Fibroblast of upper back skin (primary cell): ENCODE results near the gene CCDC33.

Experiments used
- DNase-seq: peaks from one replicate; pipeline ENCODE4 v3.0.0-alpha.2; 2013

Gene CCDC33

DNA sequence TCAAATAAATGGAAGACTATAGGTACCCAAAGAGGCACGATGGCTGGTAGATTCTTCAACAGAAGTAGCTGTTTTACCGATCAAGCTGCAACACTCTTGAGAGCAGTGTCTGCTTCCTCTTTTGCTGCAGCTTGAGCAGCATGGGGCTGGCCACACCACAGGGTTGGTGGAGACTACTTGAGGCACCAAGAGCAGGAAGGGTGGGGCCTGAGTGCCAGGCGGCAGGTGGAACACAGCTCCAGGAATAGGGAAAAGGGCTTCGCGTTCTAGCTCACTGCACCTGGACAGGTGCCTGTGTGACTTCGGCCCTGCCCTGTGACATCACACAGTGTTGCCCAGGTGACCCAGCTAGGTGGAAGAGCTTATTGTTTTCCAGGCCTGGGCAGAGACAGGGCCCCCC, at the start of gene CCDC33:
Gene CCDC33 (plus strand): TSS at position 365 of the 400 bp plus-strand sequence. CDS start 394 bp downstream, outside the sequence.
- DNase-seq, result no peak

DNA sequence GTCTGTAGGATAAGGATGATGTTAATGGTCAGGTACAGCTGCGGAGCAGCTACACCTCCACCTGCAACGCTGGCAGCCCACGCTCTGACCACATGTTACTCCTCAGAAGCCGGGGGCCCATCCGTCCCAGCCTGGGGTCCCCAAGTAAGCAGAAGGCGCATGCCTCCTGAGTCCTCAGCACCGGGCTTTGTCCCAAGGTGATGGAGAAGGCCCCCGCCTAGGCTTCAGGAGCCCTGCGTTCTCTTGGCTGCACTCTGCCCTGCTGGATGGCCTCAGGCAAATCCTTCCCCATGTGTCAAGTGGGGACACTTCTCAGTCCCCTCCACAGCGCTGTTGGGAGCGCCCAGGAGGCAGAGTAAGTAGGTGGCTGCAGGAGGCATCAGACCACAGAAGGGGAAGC, 47.9 kb upstream of the CCDC33 start:
- no peak for DNase-seq

GRCh38 chr15:74191798-74192197, 44.3 kb upstream of the CCDC33 start:
- no peak for DNase-seq

GRCh38 chr15:74192751-74193150, 43.4 kb upstream of the CCDC33 start:
- no peak for DNase-seq

- peak; percentile 92 for DNase-seq
Observed at GRCh38 chr15:74193299-74193718, 42.8 kb upstream of the CCDC33 start.

DNA sequence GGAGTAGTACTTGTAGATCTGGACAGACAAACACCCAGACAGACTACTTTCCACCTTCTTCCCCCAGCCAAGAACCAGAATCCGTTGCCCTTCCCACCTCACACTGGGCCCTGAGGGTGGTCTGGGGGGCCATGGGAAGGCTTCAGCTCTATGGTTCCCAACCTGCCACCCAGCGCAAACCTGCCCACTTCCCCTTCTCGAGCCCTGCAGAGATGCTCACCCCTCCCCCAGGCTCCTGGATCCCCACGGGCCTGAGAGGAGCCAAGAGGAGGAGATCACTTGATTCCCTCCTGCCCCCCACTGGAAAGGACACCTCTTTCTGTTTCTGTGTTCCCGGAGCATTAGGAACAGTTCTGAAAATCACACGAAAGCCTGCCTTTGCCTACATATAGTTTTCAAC, 42.2 kb upstream of the CCDC33 start:
- DNase-seq, result no peak

- DNase-seq, result no peak
Observed at GRCh38 chr15:74194572-74195559, 41.3 kb upstream of the CCDC33 start.

DNA sequence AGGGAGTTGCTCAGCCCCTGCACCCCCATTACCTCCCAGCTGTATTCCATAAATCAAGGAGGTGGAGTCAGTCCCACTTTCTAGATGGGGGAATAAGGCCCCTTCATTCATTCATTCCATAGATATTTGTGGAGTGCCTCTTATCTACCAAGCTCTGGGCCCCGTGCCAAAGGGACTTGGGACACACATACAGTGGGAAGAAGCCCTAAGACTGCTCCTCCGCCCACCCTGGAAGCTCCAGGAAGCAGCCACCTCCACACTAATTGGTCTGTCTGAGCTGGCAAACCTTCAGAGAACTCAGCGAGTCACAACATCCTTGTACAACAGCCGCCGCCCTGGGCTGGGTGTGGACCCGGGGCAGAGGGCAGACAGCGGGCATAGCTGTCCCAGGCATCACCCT, 40.0 kb upstream of the CCDC33 start:
- peak; percentile 98 for DNase-seq

DNA sequence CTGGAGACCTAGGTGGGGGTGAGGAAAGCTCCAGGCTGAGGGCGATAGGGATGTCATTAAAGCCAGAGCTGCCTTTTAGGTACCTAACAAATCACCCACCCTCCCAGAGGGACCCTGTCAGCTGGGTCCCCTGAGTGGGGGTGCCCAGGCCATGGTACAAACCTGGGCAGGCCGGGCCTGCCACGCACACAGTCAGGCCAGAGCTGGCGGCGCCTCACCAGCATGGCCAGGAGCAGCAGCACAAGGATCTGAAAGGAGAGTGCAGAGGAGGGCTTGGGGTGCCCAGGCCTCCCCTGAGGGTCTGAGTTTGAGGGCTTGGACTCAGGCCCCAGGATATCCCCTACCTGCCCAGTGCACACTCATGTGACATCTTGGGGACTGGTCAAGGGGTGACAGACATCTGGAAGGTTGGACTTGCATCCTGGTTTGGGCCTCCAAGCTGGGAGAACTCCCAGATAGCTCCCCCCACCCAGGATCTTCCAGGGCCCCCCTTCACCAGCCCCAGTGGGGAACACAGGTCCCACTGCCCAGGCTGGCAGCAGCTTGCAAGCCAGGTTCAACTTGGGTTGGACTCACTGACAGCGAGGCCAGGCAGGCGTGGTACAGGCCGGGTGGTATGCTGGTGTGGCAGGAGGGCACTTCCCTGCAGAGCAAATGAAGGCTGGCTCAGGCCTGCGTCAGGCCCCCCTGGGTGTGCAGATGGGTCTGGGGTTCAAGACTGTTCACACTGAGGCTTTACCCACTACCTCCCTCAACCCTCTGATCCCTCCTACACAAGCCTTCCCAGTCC, 38.8 kb upstream of the CCDC33 start:
- no peak for DNase-seq

GRCh38 chr15:74199297-74199652, 36.9 kb upstream of the CCDC33 start:
- DNase-seq, result no peak

DNA sequence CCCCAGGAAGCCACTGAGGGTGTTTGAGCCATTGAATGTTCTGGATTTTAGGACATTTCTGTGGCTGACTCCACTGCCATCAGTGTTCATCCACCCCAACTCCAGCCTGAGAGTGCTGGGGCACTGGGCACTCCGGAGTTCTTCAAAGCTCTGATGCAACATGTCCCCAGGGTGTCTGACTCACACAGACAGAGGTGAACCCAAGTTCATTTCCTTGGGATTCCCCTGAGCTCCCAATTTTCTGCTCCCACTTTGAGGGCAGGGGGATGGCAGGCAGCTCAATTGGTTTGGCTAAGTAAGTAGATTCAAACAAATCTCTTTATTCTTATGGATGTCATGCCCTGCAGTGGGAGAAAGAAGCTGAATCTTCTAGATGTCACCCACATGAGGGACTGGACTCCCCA, 35.7 kb upstream of the CCDC33 start:
- DNase-seq, result peak; percentile 74

- DNase-seq, result peak; percentile 65
Observed at GRCh38 chr15:74200871-74201419, 35.2 kb upstream of the CCDC33 start.

- peak; percentile 55 for DNase-seq
Observed at GRCh38 chr15:74201710-74202420, 34.3 kb upstream of the CCDC33 start.

GRCh38 chr15:74202452-74203401, 33.4 kb upstream of the CCDC33 start, which contains the start of gene STRA6:
Gene STRA6 (minus strand): TSS chr15:74202787. CDS start chr15:74202267, 520 bp downstream.
- DNase-seq, result peak; percentile 76

GRCh38 chr15:74203914-74204431, 32.2 kb upstream of the CCDC33 start:
- DNase-seq, result peak; percentile 79

GRCh38 chr15:74205582-74205947, 30.6 kb upstream of the CCDC33 start:
- DNase-seq, result no peak

- peak; percentile 69 for DNase-seq
Observed at GRCh38 chr15:74206801-74207281, 29.3 kb upstream of the CCDC33 start.

GRCh38 chr15:74207652-74208440, 28.3 kb upstream of the CCDC33 start:
- no peak for DNase-seq

DNA sequence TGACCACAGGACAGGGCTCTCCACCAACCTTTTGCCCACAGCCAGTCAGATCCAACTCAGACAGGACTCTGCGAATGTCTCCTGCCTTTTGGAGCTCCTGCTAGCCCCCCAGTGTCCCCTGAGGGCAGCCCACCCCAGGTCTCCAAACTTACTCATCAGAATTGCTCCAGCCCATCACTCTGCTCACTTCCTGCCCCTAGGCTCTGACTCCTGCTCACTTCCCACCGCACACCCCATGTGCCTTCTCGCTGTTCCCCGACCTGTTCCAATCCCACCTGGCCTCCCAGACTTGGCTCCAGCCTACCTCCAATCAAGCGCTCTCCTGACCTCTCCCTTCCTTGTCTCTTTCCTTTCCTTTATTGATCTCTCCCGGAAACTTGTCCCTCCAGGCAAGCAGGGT, 27.6 kb upstream of the CCDC33 start:
- DNase-seq, result no peak

GRCh38 chr15:74208901-74209559, 27.1 kb upstream of the CCDC33 start:
- peak; percentile 93 for DNase-seq
